Measurements from ENCODE around the gene FBXO42. TPM values are rescaled to one million over a fixed set of nuclear protein-coding genes. Genes with fewer than 3 reads are reported as not detected.

Gene FBXO42
- total RNA-seq, 1 donor from 2014 or later, result 18.4 TPM

- Mint-ChIP-seq H3K9me3 (no peaks in the 10 kb centered on the region), H3K36me3 (peaks cover 6% of the 10 kb centered on the region), H3K27ac (no peak overlapping the region), H3K27me3 (no peaks in the 10 kb centered on the region), H3K4me1 (ENCODE audit: unreplicated experiment) (peaks cover 13% of the 10 kb centered on the region), H3K4me3 (no peak overlapping the region)
- TF ChIP-seq CTCF (conservative IDR thresholded peaks at IDR 0.05), result no peak
- DNase-seq (ENCODE audit: extremely low spot score, unreplicated experiment), result no peak
These were observed 109.6 kb downstream of the FBXO42 start for GRCh38 chr1:16242556-16243214.

DNA sequence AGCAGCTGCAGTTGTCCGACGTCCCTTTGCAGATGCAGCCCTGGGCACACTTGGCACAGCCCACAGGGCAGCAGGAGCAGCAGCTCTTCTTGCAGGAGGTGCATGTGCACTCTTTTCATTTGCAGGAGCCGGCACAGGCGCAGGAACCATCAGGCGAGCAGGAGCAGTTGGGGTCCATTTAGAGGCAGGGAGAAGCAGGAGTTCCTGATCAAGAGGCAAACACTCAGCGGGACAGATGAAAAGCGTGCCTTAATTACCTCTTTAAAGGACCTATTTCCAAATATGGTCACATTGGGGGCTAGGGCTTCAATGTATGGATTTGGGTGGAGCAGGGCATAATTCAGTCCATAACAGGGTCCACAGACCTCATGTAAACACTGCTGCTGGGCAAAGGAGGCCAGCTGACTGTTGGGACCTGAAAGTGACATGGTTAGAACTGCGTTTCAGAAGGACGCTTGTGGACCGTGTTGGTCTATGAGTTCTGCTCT, 111.0 kb downstream of the FBXO42 start:
- Mint-ChIP-seq H3K27me3 (no peaks in the 10 kb centered on the region), H3K27ac (peak overlapping the region; percentile 12), H3K4me3 (no peak overlapping the region), H3K4me1 (ENCODE audit: unreplicated experiment) (peaks cover 15% of the 10 kb centered on the region), H3K36me3 (no peaks in the 10 kb centered on the region), H3K9me3 (no peaks in the 10 kb centered on the region)
- TF ChIP-seq CTCF (conservative IDR thresholded peaks at IDR 0.05), result no peak
- DNase-seq (ENCODE audit: extremely low spot score, unreplicated experiment), result no peak

DNA sequence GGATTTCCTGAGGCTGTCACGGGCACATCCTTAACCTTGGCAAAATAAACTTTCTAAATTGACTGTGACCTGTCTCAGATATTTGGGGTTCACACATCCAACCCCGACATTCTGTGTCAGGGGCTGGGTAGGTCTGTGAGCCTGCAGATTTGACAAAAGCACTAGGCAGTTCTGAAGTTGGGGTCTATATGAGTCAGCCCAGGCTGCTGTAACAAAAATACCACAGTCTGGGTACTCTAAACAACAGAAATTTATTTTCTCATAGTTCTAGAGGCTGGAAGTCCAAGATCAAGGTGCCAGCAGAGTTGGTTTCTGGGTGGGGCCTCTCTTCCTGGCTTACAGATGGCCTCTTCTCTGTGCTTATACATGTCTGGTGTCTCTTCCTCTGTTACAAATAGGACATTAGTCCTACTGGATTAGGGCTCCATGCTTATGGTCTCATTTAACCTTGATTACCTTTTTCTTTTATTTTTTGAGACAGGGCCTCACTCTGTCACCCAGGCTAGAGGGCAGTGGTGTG, 112.2 kb downstream of the FBXO42 start:
- no peak for TF ChIP-seq CTCF (conservative IDR thresholded peaks at IDR 0.05)

GRCh38 chr1:16237343-16237830, 114.9 kb downstream of the FBXO42 start:
- Mint-ChIP-seq H3K4me1 (ENCODE audit: unreplicated experiment) (peaks cover 15% of the 10 kb centered on the region), H3K27ac (peak overlapping the region; percentile 92)

More for the DNA sequence above, 112.2 kb downstream of the FBXO42 start:
- Mint-ChIP-seq H3K36me3 (no peaks in the 10 kb centered on the region), H3K4me3 (no peak overlapping the region), H3K9me3 (no peaks in the 10 kb centered on the region), H3K4me1 (ENCODE audit: unreplicated experiment) (peaks cover 19% of the 10 kb centered on the region), H3K27me3 (no peaks in the 10 kb centered on the region), H3K27ac (no peak overlapping the region)
- DNase-seq (ENCODE audit: extremely low spot score, unreplicated experiment), result no peak

More at GRCh38 chr1:16237343-16237830, 114.9 kb downstream of the FBXO42 start:
- H3K9me3 Mint-ChIP-seq, result no peaks in the 10 kb centered on the region
- H3K27me3 Mint-ChIP-seq, result no peaks in the 10 kb centered on the region
- no peak for DNase-seq (ENCODE audit: extremely low spot score, unreplicated experiment)
- TF ChIP-seq CTCF (conservative IDR thresholded peaks at IDR 0.05), result no peak
- H3K4me3 Mint-ChIP-seq, result peak overlapping the region; percentile 94
- no peaks in the 10 kb centered on the region for H3K36me3 Mint-ChIP-seq

All from type B pancreatic cell (in vitro differentiated cells).